ENCODE data around the gene OOSP1.

The OOSP1 gene

GRCh38 chr11:59931688-59932087 is 6.5 kb upstream of the OOSP1 start:
- TF ChIP-seq, protein P1, sequence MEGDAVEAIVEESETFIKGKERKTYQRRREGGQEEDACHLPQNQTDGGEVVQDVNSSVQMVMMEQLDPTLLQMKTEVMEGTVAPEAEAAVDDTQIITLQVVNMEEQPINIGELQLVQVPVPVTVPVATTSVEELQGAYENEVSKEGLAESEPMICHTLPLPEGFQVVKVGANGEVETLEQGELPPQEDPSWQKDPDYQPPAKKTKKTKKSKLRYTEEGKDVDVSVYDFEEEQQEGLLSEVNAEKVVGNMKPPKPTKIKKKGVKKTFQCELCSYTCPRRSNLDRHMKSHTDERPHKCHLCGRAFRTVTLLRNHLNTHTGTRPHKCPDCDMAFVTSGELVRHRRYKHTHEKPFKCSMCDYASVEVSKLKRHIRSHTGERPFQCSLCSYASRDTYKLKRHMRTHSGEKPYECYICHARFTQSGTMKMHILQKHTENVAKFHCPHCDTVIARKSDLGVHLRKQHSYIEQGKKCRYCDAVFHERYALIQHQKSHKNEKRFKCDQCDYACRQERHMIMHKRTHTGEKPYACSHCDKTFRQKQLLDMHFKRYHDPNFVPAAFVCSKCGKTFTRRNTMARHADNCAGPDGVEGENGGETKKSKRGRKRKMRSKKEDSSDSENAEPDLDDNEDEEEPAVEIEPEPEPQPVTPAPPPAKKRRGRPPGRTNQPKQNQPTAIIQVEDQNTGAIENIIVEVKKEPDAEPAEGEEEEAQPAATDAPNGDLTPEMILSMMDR (IDR thresholded peaks at IDR 0.05), result no peak
- peaks cover 3% of the 10 kb centered on the region for H3K36me3 Mint-ChIP-seq (ENCODE audit: low read depth)
- no peak for DNase-seq
- H3K27ac Mint-ChIP-seq, result no peak overlapping the region
- H3K4me3 Mint-ChIP-seq, result no peak overlapping the region
- no peaks in the 10 kb centered on the region for H3K4me1 Mint-ChIP-seq
- no peaks in the 10 kb centered on the region for H3K27me3 Mint-ChIP-seq (ENCODE audit: low read depth, poor library complexity)
- peaks cover 23% of the 10 kb centered on the region for H3K9me3 Mint-ChIP-seq

DNA sequence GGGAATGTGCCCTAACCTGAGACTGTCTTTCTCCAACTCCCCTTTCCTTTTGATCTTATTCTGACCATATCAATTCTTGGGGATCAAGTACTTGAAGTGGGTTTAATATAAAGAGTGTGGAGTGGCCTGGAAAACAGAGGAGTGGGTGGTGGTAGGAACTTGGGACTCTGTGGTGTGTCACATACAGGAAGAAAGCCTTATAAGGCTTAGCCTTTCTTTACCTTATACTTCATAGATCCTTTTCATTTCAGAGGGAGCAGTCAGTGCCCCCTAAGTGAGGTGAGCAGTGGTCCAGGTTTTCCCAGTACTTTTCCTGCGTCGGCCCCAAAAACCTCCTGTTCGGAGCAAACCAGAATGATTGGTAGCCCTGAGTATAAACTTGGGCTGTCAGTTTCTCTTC is 486 bp downstream of the OOSP1 start:
- Mint-ChIP-seq H3K27me3 (ENCODE audit: low read depth, poor library complexity) (peaks cover 9% of the 10 kb centered on the region), H3K36me3 (ENCODE audit: low read depth) (no peaks in the 10 kb centered on the region), H3K27ac (no peak overlapping the region), H3K4me1 (no peaks in the 10 kb centered on the region), H3K9me3 (no peaks in the 10 kb centered on the region), H3K4me3 (no peak overlapping the region)
- TF ChIP-seq, protein P1 (IDR thresholded peaks at IDR 0.05), result no peak
- no peak for DNase-seq

- no peak for DNase-seq
- Mint-ChIP-seq H3K36me3 (ENCODE audit: low read depth) (no peaks in the 10 kb centered on the region), H3K4me3 (no peak overlapping the region), H3K4me1 (no peaks in the 10 kb centered on the region), H3K9me3 (no peaks in the 10 kb centered on the region), H3K27ac (peak overlapping the region; percentile 87), H3K27me3 (ENCODE audit: low read depth, poor library complexity) (peaks cover 11% of the 10 kb centered on the region)
- TF ChIP-seq, protein P1 (IDR thresholded peaks at IDR 0.05), result no peak
Observed at GRCh38 chr11:59939482-59939881, 1.2 kb downstream of the OOSP1 start.

GRCh38 chr11:59941091-59941490 is 2.9 kb downstream of the OOSP1 start:
- Mint-ChIP-seq H3K27ac (no peak overlapping the region), H3K9me3 (peaks cover 5% of the 10 kb centered on the region), H3K27me3 (ENCODE audit: low read depth, poor library complexity) (peaks cover 11% of the 10 kb centered on the region)

DNA sequence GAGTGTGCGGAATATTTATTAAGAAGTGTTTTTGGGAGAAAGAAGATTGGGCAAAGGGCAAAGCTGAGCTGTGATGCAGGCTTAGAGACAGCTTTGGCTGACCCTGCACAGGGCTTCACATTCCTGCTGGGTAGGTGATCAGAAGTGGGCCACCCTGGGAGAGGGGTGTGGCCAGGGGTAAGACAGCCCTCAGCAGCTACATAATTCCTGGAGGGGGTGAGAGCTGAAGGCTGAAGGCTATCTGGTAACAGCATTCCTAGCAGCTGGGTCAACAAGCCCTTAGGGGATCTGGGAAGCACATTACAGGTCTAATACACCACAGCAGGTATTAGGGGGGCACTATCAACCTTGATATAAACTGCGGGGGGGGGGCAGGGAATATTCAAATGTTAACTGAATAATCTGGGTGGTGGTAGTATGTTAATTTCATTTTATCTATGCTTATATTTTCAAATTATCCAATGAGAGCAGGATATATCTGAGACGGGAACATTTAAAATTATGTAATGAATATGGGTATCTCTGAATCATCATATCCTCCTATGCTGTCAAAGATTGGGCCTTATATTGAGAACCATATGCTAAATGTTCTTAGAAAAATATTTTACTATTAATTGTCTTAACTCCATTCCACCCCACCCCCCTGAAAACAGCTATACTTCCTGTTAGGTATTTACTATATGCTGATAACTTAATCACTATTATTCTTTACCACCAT is 5.9 kb downstream of the OOSP1 start:
- no peaks in the 10 kb centered on the region for H3K4me1 Mint-ChIP-seq
- DNase-seq, result peak; percentile 4
- H3K9me3 Mint-ChIP-seq, result peaks cover 5% of the 10 kb centered on the region
- no peaks in the 10 kb centered on the region for H3K36me3 Mint-ChIP-seq (ENCODE audit: low read depth)
- no peak overlapping the region for H3K27ac Mint-ChIP-seq
- TF ChIP-seq, protein P1 (IDR thresholded peaks at IDR 0.05), result no peak
- H3K4me3 Mint-ChIP-seq, result no peak overlapping the region
- H3K27me3 Mint-ChIP-seq (ENCODE audit: low read depth, poor library complexity), result peaks cover 10% of the 10 kb centered on the region

More at GRCh38 chr11:59941091-59941490, 2.9 kb downstream of the OOSP1 start:
- no peak for DNase-seq
- no peaks in the 10 kb centered on the region for H3K36me3 Mint-ChIP-seq (ENCODE audit: low read depth)
- no peak overlapping the region for H3K4me3 Mint-ChIP-seq
- TF ChIP-seq, protein P1 (IDR thresholded peaks at IDR 0.05), result no peak
- H3K4me1 Mint-ChIP-seq, result no peaks in the 10 kb centered on the region

DNA sequence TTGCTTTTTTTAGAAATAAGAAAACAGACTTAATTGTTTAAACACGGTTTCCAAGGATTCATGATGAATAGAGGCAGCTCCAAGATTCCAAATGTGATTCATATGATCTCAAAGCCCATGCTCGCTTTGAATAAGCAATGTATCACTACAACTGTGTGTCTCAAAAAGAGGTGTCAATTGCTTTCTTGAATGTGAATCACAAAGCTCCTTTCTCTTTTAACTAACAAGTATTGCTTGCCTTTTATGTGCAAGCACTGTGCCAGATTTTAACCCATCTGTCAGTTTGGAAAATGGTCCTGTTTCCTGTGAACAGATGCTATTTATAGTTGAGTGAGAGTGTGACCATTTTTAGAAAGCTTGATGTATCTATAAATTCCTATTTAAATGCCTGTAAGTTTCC is 6.5 kb downstream of the OOSP1 start:
- DNase-seq, result no peak
- Mint-ChIP-seq H3K27ac (no peak overlapping the region), H3K4me1 (no peaks in the 10 kb centered on the region), H3K9me3 (peaks cover 5% of the 10 kb centered on the region), H3K27me3 (ENCODE audit: low read depth, poor library complexity) (peaks cover 4% of the 10 kb centered on the region), H3K4me3 (no peak overlapping the region), H3K36me3 (ENCODE audit: low read depth) (no peaks in the 10 kb centered on the region)
- TF ChIP-seq, protein P1 (IDR thresholded peaks at IDR 0.05), result no peak
